ENCODE results near the gene TMEM52B.

DNA sequence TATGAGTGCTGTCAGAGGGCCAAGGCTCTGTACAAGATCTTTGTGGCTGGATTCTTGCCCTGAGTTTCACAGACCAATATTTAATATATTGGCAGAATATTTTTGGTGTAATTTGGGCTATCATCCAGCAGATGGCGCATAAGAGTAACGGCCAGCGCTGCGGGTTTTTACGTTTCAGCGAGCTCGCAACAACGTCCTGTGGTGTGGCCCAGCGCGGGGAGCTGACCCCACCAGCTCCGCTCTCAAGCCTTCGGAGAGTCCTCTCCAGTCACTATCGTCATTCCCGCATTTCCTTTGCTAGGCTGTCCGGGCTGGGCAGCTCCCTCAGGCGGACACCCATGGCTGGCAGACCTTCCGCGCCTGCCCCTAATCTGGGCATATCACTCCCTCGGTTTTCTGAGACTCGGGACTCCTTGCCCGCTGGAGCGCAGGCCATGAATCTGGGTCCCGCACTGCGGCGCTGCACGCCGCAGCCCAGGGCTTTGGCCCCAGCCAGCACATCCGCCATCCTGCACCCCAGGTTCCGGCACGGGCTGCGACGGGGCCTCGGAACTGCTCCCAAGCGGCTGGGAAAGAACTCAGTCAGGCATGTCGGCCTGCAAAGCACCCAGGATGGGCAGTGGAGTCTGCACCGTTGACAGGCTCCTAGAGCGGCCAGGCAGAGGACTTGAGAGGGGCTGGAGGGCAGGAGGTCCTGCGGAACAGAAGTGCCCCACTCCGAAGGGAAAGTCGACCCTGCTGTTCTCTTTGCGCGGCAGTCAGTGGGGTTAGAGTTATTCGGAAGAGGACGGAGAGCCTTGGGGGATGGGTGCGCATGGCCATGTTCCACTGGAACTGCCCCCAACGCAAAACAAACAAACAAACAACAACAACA, 25.3 kb upstream of the TMEM52B start:
- no peak for TF ChIP-seq POLR2AphosphoS5 (IDR thresholded peaks at IDR 0.05)
- TF ChIP-seq POLR2A (IDR thresholded peaks at IDR 0.05) = peak in 2 of 4 donors; percentile 45 to 66
- TF ChIP-seq, protein P1, sequence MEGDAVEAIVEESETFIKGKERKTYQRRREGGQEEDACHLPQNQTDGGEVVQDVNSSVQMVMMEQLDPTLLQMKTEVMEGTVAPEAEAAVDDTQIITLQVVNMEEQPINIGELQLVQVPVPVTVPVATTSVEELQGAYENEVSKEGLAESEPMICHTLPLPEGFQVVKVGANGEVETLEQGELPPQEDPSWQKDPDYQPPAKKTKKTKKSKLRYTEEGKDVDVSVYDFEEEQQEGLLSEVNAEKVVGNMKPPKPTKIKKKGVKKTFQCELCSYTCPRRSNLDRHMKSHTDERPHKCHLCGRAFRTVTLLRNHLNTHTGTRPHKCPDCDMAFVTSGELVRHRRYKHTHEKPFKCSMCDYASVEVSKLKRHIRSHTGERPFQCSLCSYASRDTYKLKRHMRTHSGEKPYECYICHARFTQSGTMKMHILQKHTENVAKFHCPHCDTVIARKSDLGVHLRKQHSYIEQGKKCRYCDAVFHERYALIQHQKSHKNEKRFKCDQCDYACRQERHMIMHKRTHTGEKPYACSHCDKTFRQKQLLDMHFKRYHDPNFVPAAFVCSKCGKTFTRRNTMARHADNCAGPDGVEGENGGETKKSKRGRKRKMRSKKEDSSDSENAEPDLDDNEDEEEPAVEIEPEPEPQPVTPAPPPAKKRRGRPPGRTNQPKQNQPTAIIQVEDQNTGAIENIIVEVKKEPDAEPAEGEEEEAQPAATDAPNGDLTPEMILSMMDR (IDR thresholded peaks at IDR 0.05) = peak; percentile 55 to 85 (median 78)

Measured in upper lobe of left lung (tissue), 4 donors.